GM12878 (cell line): ENCODE data around the gene ZKSCAN5. TPM values are rescaled to one million over a fixed set of nuclear protein-coding genes. Genes with fewer than 3 reads are reported as not detected.

ENCODE experiments used
- ATAC-seq: fragments of 200-7000 bp; cut with Tn5 transposase; 3 replicates; pipeline ENCODE4 v1.9.1; 2020; ENCODE audit warnings: mild to moderate bottlenecking, moderate library complexity
- BruUV-seq: library from RNA; stranded (reverse); fragments of 400-500 nt; replicated peaks from 2 replicates; lab custom pipeline; 2021; lab: Mats Ljungman, UMichigan
- CTCF ChIA-PET: fragments of 300-600 bp; sonication (Branson Sonifier 250); formaldehyde crosslinking; extraction: SDS; loops from one replicate; lab custom pipeline; 2021; ENCODE audit warnings: inconsistent platforms; lab: Yijun Ruan, JAX
- POLR2A ChIA-PET: fragments of 350-600 bp; formaldehyde crosslinking; extraction: SDS; loops from one replicate; lab custom pipeline; 2021; ENCODE audit warnings: inconsistent platforms; lab: Charles Lee
- RAD21 ChIA-PET: fragments of 300-600 bp; sonication (Branson Sonifier 250); formaldehyde crosslinking; loops from one replicate; lab custom pipeline; 2023; ENCODE audit warnings: antibody characterized with exemption; ENCODE audit not compliant: unreplicated experiment; lab: Charles Lee
- SMC1A ChIA-PET: fragments of 300-600 bp; sonication (Branson Sonifier 250); formaldehyde crosslinking; loops from one replicate; lab custom pipeline; 2023; ENCODE audit not compliant: unreplicated experiment, uncharacterized antibody; lab: Charles Lee
- DNase-seq: peaks from one replicate; pipeline ENCODE4 v3.0.0-alpha.2; 2011; ENCODE audit warnings: low read depth, low spot score
- FAIRE-seq: peaks from 3 replicates; lab custom pipeline; 2011; peaks lifted over from hg19 to GRCh38; lab: Jason Lieb, UNC
- H2AFZ ChIP-seq: 2 replicates; pipeline ENCODE4 v1.6.0; 2011; ENCODE audit warnings: low read depth, low read length, control low read depth; ENCODE audit not compliant: control insufficient read depth
- H3K27ac ChIP-seq: 2 replicates; pipeline ENCODE4 v1.5.1; 2011; ENCODE audit warnings: control low read depth; ENCODE audit not compliant: control insufficient read depth, insufficient read depth
- H3K27me3 ChIP-seq, 2 experiments: replicated peaks in 1 of 2; 2 replicates each; pipeline versions ENCODE4 v1.6.0 to v1.6.1; 2011; ENCODE audit warnings: low read length in 1 of 2; ENCODE audit not compliant: control insufficient read depth in 2 of 2, insufficient read depth in 2 of 2
- H3K36me3 ChIP-seq, 2 experiments: 2 replicates each; pipeline ENCODE4 v1.5.1; 2011; ENCODE audit warnings: low read length in 1 of 2; ENCODE audit not compliant: control insufficient read depth in 2 of 2, insufficient read depth in 2 of 2
- H3K4me1 ChIP-seq: 2 replicates; pipeline ENCODE4 v1.6.1; 2011; ENCODE audit warnings: mild to moderate bottlenecking, low read length, moderate library complexity, mixed read lengths; ENCODE audit not compliant: control insufficient read depth, insufficient read depth
- H3K4me2 ChIP-seq: 2 replicates; pipeline ENCODE4 v1.6.0; 2011; ENCODE audit warnings: control low read depth; ENCODE audit not compliant: control insufficient read depth, insufficient read depth
- H3K4me3 ChIP-seq: fragments of 200-600 bp; sonication (generic); 2 replicates; pipeline ENCODE4 v1.5.1; 2016
- H3K79me2 ChIP-seq: 2 replicates; pipeline ENCODE4 v1.6.0; 2011; ENCODE audit warnings: low read length; ENCODE audit not compliant: control insufficient read depth, insufficient read depth
- H3K9ac ChIP-seq: 2 replicates; pipeline ENCODE4 v1.8.0; 2011; ENCODE audit warnings: low read length, control low read depth, mixed read lengths; ENCODE audit not compliant: control insufficient read depth, insufficient read depth
- H3K9me3 ChIP-seq: replicated peaks from 3 replicates; pipeline ENCODE4 v1.5.1; 2011; ENCODE audit warnings: mild to moderate bottlenecking, low read length; ENCODE audit not compliant: control insufficient read depth, insufficient read depth
- H4K20me1 ChIP-seq: 2 replicates; pipeline ENCODE4 v1.6.0; 2011; ENCODE audit not compliant: control insufficient read depth, insufficient read depth
- CBFB ChIP-seq: IDR thresholded peaks from 2 replicates; pipeline ENCODE4 v1.6.1; 2016; ENCODE audit warnings: antibody characterized with exemption, low read depth
- CHD4 ChIP-seq: fragments of 200-600 bp; sonication (generic); IDR thresholded peaks from 2 replicates; pipeline ENCODE4 v1.6.1; 2016; ENCODE audit warnings: mild to moderate bottlenecking
- EP300 ChIP-seq, 2 experiments: fragments of 150-350 bp in 1 of 2; IDR thresholded peaks; 2 replicates each; pipeline ENCODE4 v1.6.1; 2011 to 2012; ENCODE audit warnings: low read depth in 2 of 2, low read length in 2 of 2, borderline replicate concordance in 1 of 2, improper control_type of control experiment in 1 of 2, inconsistent platforms in 1 of 2; ENCODE audit not compliant: control insufficient read depth in 1 of 2
- HCFC1 ChIP-seq: fragments of 150-350 bp; IDR thresholded peaks from 2 replicates; pipeline ENCODE4 v1.6.1; 2014; ENCODE audit warnings: low read length
- MEF2B ChIP-seq: fragments of 450-650 bp; IDR thresholded peaks from 2 replicates; pipeline ENCODE4 v1.6.1; 2018; ENCODE audit warnings: mild to moderate bottlenecking, moderate library complexity; ENCODE audit not compliant: partially characterized antibody, poor library complexity, severe bottlenecking
- PML ChIP-seq: IDR thresholded peaks from 2 replicates; pipeline ENCODE4 v1.6.1; 2012; ENCODE audit warnings: low read length, inconsistent platforms
- POLR2AphosphoS2 ChIP-seq: IDR thresholded peaks from 2 replicates; pipeline ENCODE4 v1.6.1; 2011; ENCODE audit warnings: low read depth, mild to moderate bottlenecking, low read length, improper control_type of control experiment, moderate library complexity
- RBBP5 ChIP-seq: fragments of 200-600 bp; sonication (generic); conservative IDR thresholded peaks from 2 replicates; pipeline ENCODE4 v1.6.1; 2016
- RELA ChIP-seq: fragments of 450-650 bp; IDR thresholded peaks from 2 replicates; pipeline ENCODE4 v1.8.0; 2014; ENCODE audit warnings: borderline replicate concordance; ENCODE audit not compliant: partially characterized antibody
- SKIL ChIP-seq: fragments of 450-650 bp; IDR thresholded peaks from 2 replicates; pipeline ENCODE4 v1.6.1; 2017; ENCODE audit warnings: mild to moderate bottlenecking, low read depth, inconsistent platforms; ENCODE audit not compliant: poor library complexity, severe bottlenecking
- SMARCA5 ChIP-seq: fragments of 450-650 bp; IDR thresholded peaks from 2 replicates; pipeline ENCODE4 v1.6.1; 2017; ENCODE audit warnings: mild to moderate bottlenecking
- WRNIP1 ChIP-seq: IDR thresholded peaks from 2 replicates; pipeline ENCODE4 v1.6.1; 2011; ENCODE audit warnings: low read depth, low read length, improper control_type of control experiment, borderline replicate concordance
- ZBED1 ChIP-seq: IDR thresholded peaks from 2 replicates; pipeline ENCODE4 v1.6.1; 2016; ENCODE audit warnings: borderline replicate concordance
- ZNF592 ChIP-seq: fragments of 450-650 bp; IDR thresholded peaks from 2 replicates; pipeline ENCODE4 v1.6.1; 2017; ENCODE audit warnings: mild to moderate bottlenecking, moderate library complexity
- WGBS: methylation state at CpG from one replicate; pipeline ENCODE4 v1.1.6; 2016; ENCODE audit warnings: low lambda C conversion rate; ENCODE audit not compliant: insufficient replicate concordance, insufficient coverage; ENCODE audit errors: missing lambda C conversion rate; 5-methylcytosine and 5-hydroxymethylcytosine counted together
- in situ Hi-C: fragments of 300-500 bp; cut with MboI; formaldehyde crosslinking; loops from 9 replicates; pipeline ENCODE4 v1.14.3; 2018; ENCODE audit warnings: mixed read lengths
- intact Hi-C: fragments of 100-400 bp; cut with micrococcal nuclease; formaldehyde crosslinking; loops from one replicate; pipeline ENCODE4 v1.14.2; 2022; ENCODE audit not compliant: unreplicated experiment
- polyA plus RNA-seq, 11 experiments: library from polyadenylated mRNA; depleted of rRNA in 4 of 11; unstranded in 6 of 11; stranded (reverse) in 5 of 11; fragments of >200 nt; fragmentation: Nextera tagmentation in 4 of 11; fragmentation: Illumina TruSeq in 1 of 11; extraction: Ambion mirVana in 4 of 11; extraction: Trizol in 1 of 11; gene quantifications; 1 replicate in 1 of 11; 2 replicates in 10 of 11; pipeline versions ENCODE4 v1.2.1 to v1.2.3, GENCODE V29; 2011 to 2016; ENCODE audit warnings: inconsistent platforms in 2 of 11, missing spikeins in 2 of 11, low read depth in 1 of 11
- total RNA-seq, 4 experiments: library from RNA; depleted of rRNA in 3 of 4; stranded (reverse); fragments of >200 nt in 3 of 4; fragmentation: Illumina TruSeq in 1 of 4; extraction: Trizol in 1 of 4; gene quantifications; 2 replicates each; pipeline versions ENCODE4 v1.2.1 to v1.2.3, GENCODE V29; 2013 to 2021
- TF ChIP-seq, protein P1 (sequence below): fragments of 450-650 bp; IDR thresholded peaks from 2 replicates; pipeline ENCODE4 v1.6.1; 2018; ENCODE audit warnings: borderline replicate concordance, mild to moderate bottlenecking; ENCODE audit not compliant: partially characterized antibody

Gene ZKSCAN5
- total and polyA plus RNA-seq, 10 of the 15 experiments (the other 5 are each of a cell fraction or from before 2014, with no cell fraction given) = 2.5 to 10.1 (median 7.7) TPM

DNA sequence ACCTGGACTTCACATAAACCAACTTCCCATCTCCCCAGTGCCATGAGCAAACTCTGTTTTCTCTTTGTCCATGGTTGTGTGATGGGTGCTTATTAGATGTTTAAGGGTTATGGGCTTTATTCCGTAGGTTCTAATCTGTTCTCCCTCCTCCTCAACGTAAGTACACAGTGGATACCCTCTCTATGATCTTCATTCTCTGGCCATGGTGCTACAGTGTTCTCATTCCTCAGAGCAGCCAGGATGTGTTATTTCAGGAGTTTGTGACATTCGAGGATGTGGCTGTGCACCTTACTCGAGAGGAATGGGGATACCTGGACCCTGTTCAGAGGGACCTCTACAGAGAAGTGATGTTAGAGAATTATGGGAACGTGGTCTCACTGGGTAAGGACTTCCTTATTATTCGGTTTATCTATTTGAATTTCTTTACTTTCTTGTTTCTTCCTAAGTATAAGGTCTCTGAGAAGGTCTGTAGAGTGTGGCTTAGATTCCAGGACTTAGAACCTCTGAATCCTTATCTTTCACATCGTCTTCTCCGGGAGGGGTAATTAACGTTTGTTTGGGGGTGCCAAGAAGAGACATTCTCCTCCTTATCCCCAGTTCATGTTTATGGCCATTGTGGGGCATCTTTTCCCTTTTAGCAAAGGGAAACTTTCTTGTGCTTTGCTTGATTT, 57.8 kb downstream of the ZKSCAN5 start (continued):
- TF ChIP-seq EP300 (IDR thresholded peaks at IDR 0.05; ENCODE audit: borderline replicate concordance in 1 of 2, control insufficient read depth in 1 of 2, low read depth in 2 of 2, low read length in 2 of 2) (no peak), CHD4 (no peak), CBFB (no peak), WRNIP1 (no peak), PML (no peak), HCFC1 (no peak), MEF2B (no peak), POLR2AphosphoS2 (no peak), RELA (no peak), SMARCA5 (no peak)
- TF ChIP-seq, protein P1, sequence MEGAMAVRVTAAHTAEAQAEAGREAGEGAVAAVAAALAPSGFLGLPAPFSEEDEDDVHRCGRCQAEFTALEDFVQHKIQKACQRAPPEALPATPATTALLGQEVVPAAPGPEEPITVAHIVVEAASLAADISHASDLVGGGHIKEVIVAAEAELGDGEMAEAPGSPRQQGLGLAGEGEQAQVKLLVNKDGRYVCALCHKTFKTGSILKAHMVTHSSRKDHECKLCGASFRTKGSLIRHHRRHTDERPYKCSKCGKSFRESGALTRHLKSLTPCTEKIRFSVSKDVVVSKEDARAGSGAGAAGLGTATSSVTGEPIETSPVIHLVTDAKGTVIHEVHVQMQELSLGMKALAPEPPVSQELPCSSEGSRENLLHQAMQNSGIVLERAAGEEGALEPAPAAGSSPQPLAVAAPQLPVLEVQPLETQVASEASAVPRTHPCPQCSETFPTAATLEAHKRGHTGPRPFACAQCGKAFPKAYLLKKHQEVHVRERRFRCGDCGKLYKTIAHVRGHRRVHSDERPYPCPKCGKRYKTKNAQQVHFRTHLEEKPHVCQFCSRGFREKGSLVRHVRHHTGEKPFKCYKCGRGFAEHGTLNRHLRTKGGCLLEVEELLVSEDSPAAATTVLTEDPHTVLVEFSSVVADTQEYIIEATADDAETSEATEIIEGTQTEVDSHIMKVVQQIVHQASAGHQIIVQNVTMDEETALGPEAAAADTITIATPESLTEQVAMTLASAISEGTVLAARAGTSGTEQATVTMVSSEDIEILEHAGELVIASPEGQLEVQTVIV = no peak

DNA sequence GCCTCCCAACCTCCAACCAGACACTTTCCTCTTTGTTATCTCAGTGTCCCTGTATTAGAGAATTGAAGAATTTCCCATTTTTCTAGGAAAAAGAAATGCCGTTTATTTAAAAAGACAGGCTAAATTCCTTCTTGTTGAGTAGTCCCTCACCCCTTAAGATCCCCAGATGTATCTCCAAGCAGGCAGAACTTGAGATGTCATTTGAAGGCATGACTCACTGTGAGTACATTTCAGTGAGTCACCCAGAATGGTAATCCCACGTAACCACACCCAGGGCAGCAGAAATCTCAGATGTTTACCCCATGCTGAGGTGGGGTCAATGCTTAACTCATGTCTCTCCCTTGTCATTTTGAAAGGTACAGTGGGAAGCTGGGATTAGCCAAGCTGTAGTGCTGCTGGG, 58.4 kb downstream of the ZKSCAN5 start:
- ATAC-seq (no peak), DNase-seq (no peak), FAIRE-seq (no peak)
- Histone ChIP-seq H3K27ac (no peak overlapping the region), H3K4me3 (no peak overlapping the region), H3K4me2 (no peak overlapping the region), H3K79me2 (peaks cover 33% of the 10 kb centered on the region), H3K9ac (no peak overlapping the region), H3K9me3 (no peaks in the 10 kb centered on the region), H2AFZ (no peak overlapping the region), H4K20me1 (0 out of 2 replicates have a peak, but pooled peaks cover 2% of the 10 kb centered on the region), H3K4me1 (no peaks in the 10 kb centered on the region), H3K27me3 (no peaks in the 10 kb centered on the region), H3K36me3 (peaks cover 9 to 15% of the 10 kb centered on the region in 2 experiments)
- POLR2A ChIA-PET = no interaction called here
- CTCF ChIA-PET = no interaction called here
- in situ Hi-C loops = no loop called here
- intact Hi-C loops = no loop called here
- no TSS peak for BruUV-seq
- SMC1A ChIA-PET = no interaction called here
- RAD21 ChIA-PET = no interaction called here
- WGBS = 87% methylated on average over 2 of the region's 2 CpGs
- TF ChIP-seq SKIL (no peak), ZNF592 (no peak), ZBED1 (no peak), RBBP5 (no peak)
